ENCODE data around the gene BANF1.

DNA sequence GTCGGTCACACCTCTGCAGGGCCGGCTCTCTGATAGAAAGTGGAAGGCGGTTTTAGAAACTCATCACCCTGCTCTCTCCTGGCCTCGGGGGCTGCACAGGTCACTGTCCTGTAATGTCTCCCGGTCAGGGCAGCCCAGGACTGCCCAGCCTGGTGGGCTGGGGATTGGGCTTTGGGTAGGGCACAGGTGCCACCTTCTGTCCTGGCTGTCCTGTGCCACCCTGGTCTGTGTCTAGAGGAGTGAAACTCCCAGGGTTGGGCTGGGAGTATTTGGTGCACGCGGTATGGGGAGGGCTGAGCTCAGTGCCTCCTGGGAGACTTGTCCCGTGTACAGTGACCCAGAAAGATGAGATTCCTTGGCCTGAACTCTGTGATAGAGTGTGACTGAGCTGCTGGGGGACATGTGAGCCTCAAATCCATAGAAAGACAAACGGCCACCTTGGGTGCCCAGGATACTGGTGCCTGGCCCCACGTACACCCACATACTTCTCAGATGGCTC is 23.0 kb upstream of the BANF1 start:
- TF ChIP-seq, protein P1, sequence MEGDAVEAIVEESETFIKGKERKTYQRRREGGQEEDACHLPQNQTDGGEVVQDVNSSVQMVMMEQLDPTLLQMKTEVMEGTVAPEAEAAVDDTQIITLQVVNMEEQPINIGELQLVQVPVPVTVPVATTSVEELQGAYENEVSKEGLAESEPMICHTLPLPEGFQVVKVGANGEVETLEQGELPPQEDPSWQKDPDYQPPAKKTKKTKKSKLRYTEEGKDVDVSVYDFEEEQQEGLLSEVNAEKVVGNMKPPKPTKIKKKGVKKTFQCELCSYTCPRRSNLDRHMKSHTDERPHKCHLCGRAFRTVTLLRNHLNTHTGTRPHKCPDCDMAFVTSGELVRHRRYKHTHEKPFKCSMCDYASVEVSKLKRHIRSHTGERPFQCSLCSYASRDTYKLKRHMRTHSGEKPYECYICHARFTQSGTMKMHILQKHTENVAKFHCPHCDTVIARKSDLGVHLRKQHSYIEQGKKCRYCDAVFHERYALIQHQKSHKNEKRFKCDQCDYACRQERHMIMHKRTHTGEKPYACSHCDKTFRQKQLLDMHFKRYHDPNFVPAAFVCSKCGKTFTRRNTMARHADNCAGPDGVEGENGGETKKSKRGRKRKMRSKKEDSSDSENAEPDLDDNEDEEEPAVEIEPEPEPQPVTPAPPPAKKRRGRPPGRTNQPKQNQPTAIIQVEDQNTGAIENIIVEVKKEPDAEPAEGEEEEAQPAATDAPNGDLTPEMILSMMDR (IDR thresholded peaks at IDR 0.05): no peak
- TF ChIP-seq POLR2A (IDR thresholded peaks at IDR 0.05): no peak
